Gastrocnemius medialis (tissue), 4 donors: ENCODE measurements around the gene UBE2L6.

ENCODE experiments used
- POLR2A ChIP-seq, 2 donors: fragments of 450-650 bp; IDR thresholded peaks; one replicate each; pipeline ENCODE4 v1.6.1; 2017; ENCODE audit warnings: antibody characterized with exemption in 2 of 2, mild to moderate bottlenecking in 2 of 2, moderate library complexity in 2 of 2
- TF ChIP-seq, protein P1 (sequence below), 5 experiments: fragments of 450-650 bp in 3 of 5; fragments of 200-600 bp in 2 of 5; sonication (generic) in 2 of 5; IDR thresholded peaks in 4 of 5; conservative IDR thresholded peaks in 1 of 5; 1 replicate in 4 of 5; 2 replicates in 1 of 5; pipeline ENCODE4 v1.5.1; 2016 to 2019; ENCODE audit warnings: antibody characterized with exemption in 5 of 5, mild to moderate bottlenecking in 3 of 5, moderate library complexity in 3 of 5

DNA sequence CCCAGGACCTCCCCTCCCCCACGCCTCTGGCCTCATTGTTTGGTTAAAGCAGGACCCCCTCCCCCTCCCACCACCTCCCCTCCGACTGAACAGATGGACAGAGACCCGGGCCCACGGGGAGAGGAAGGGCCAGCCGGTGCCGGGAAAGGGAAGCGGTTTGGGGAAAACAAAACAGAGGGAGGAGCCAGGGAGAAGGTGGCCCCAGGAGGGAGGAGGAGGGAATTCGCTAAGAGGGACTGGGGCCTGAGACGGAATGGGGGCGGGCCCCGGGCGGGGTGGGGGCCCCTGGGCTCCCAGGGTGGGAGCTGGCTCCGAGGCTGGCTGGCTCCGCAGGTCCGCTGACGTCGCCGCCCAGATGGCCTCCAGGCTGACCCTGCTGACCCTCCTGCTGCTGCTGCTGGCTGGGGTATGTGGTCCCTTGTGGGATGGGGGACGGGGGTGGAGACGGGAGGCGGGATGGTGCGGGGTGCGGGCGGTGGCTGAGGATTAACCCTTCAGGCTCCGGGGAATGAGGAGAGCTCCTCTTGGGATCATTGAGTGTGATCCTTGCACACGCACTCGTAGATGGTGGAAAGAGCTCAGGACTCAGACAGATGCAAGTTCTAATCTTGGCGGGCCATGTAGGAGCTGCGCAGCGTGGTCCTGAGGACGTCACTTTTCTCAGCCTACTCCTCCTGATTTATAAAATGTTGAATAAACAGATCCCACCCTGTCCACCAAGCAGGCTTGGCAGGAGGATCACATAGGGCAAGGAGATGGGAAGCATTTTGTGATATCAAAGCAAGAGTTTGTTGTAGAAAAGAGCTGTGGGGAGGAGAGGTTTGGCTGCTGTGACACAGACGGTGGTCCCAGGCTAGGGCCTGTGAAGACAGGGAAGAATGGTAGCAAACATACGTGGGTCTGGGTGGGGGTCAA is 30.7 kb upstream of the UBE2L6 start:
- TF ChIP-seq POLR2A (IDR thresholded peaks at IDR 0.05) = no peak
- TF ChIP-seq, protein P1, sequence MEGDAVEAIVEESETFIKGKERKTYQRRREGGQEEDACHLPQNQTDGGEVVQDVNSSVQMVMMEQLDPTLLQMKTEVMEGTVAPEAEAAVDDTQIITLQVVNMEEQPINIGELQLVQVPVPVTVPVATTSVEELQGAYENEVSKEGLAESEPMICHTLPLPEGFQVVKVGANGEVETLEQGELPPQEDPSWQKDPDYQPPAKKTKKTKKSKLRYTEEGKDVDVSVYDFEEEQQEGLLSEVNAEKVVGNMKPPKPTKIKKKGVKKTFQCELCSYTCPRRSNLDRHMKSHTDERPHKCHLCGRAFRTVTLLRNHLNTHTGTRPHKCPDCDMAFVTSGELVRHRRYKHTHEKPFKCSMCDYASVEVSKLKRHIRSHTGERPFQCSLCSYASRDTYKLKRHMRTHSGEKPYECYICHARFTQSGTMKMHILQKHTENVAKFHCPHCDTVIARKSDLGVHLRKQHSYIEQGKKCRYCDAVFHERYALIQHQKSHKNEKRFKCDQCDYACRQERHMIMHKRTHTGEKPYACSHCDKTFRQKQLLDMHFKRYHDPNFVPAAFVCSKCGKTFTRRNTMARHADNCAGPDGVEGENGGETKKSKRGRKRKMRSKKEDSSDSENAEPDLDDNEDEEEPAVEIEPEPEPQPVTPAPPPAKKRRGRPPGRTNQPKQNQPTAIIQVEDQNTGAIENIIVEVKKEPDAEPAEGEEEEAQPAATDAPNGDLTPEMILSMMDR (IDR thresholded peaks at IDR 0.05 in 4 of 5, conservative IDR thresholded peaks at IDR 0.05 in 1 of 5) = no peak
